SU-DHL-6 (cell line): ENCODE measurements around the gene GXYLT1.
A peak's percentile ranks its signal among the peaks of the same experiment; 100 is the strongest.

Experiments
- H2AFZ ChIP-seq: fragments of 200-600 bp; sonication (generic); 2 replicates; pipeline ENCODE4 v1.6.1; 2014; ENCODE audit warnings: low read depth, mild to moderate bottlenecking, moderate library complexity, mixed read lengths, antibody characterized with exemption, low read length; ENCODE audit not compliant: severe bottlenecking
- H3F3A ChIP-seq: fragments of 200-600 bp; shearing (Covaris generic); 2 replicates; pipeline ENCODE4 v1.6.0; 2016; ENCODE audit warnings: antibody characterized with exemption, mild to moderate bottlenecking; ENCODE audit not compliant: insufficient read depth
- H3K27ac ChIP-seq: fragments of 200-600 bp; sonication (generic); 2 replicates; pipeline ENCODE4 v1.5.1; 2016; ENCODE audit warnings: low read depth, mild to moderate bottlenecking, low read length, moderate library complexity, mixed read lengths
- H3K27me3 ChIP-seq: fragments of 200-600 bp; sonication (generic), shearing (Covaris generic); 2 replicates; pipeline ENCODE4 v1.6.0; 2014; ENCODE audit warnings: mild to moderate bottlenecking, low read length
- H3K36me3 ChIP-seq: fragments of 200-600 bp; sonication (generic); 2 replicates; pipeline ENCODE4 v1.6.1; 2014; ENCODE audit warnings: mild to moderate bottlenecking, low read length, mixed read lengths
- H3K4me2 ChIP-seq: fragments of 300-600, 200-600 bp; shearing (Covaris generic), sonication (generic); 2 replicates; pipeline ENCODE4 v1.6.0; 2014; ENCODE audit warnings: low read length, low read depth, mild to moderate bottlenecking; ENCODE audit not compliant: poor library complexity, severe bottlenecking
- H3K4me3 ChIP-seq: fragments of 200-600 bp; sonication (generic); 2 replicates; pipeline ENCODE4 v1.5.1; 2014; ENCODE audit warnings: antibody characterized with exemption, low read length, mild to moderate bottlenecking, mixed read lengths; ENCODE audit not compliant: insufficient read depth, poor library complexity, severe bottlenecking
- H3K79me2 ChIP-seq: fragments of 200-600 bp; sonication (generic); 2 replicates; pipeline ENCODE4 v1.6.1; 2014; ENCODE audit warnings: mild to moderate bottlenecking, low read length, moderate library complexity; ENCODE audit not compliant: insufficient read depth
- H3K9ac ChIP-seq: fragments of 200-600 bp; sonication (generic); 2 replicates; pipeline ENCODE4 v1.7.0; 2014; ENCODE audit warnings: mild to moderate bottlenecking, low read length
- H3K9me2 ChIP-seq: fragments of 200-600 bp; sonication (generic); replicated peaks from 2 replicates; pipeline ENCODE4 v1.6.1; 2014; ENCODE audit warnings: low read length; ENCODE audit not compliant: insufficient read depth
- H3K9me3 ChIP-seq: fragments of 200-600 bp; sonication (generic); 2 replicates; pipeline ENCODE4 v1.6.1; 2014; ENCODE audit warnings: low read length, mixed read lengths; ENCODE audit not compliant: insufficient read depth
- H4K20me1 ChIP-seq: fragments of 200-600 bp; sonication (generic); 2 replicates; pipeline ENCODE4 v1.6.1; 2014; ENCODE audit warnings: low read depth, mild to moderate bottlenecking, antibody characterized with exemption, low read length, moderate library complexity, mixed read lengths
- CTCF ChIP-seq: fragments of 200-600 bp; sonication (generic); IDR thresholded peaks from one replicate; pipeline ENCODE4 v1.5.1; 2017; ENCODE audit warnings: antibody characterized with exemption, mild to moderate bottlenecking, low read length, moderate library complexity; ENCODE audit not compliant: insufficient read depth, poor library complexity, severe bottlenecking
- EZH2phosphoT487 ChIP-seq: fragments of 200-600 bp; sonication (generic), shearing (Covaris generic); conservative IDR thresholded peaks from 2 replicates; pipeline ENCODE4 v1.6.1; 2018; ENCODE audit warnings: mild to moderate bottlenecking, antibody characterized with exemption, low read length, moderate library complexity, mixed read lengths

Gene GXYLT1

GRCh38 chr12:42145552-42146215, 1.0 kb upstream of the GXYLT1 start:
- Histone ChIP-seq H3K79me2 (peaks cover 34% of the 10 kb centered on the region), H3K9me2 (no peaks in the 10 kb centered on the region), H4K20me1 (peaks cover 18% of the 10 kb centered on the region), H3K9ac (peak overlapping the region; percentile 69; the same call in 1 of the 2 replicates), H3K36me3 (no peaks in the 10 kb centered on the region), H3K27me3 (no peaks in the 10 kb centered on the region), H3F3A (peaks cover 19% of the 10 kb centered on the region), H3K4me2 (peak overlapping the region; percentile 81), H3K9me3 (no peaks in the 10 kb centered on the region), H3K4me3 (no peak overlapping the region), H2AFZ (peak overlapping the region; percentile 92), H3K27ac (no peak overlapping the region)
- no peak for TF ChIP-seq EZH2phosphoT487
- no peak for TF ChIP-seq CTCF

GRCh38 chr12:42145197-42145549, 499 bp upstream of the GXYLT1 start:
- Histone ChIP-seq H3K4me2 (peak overlapping the region; percentile 81), H3K9me2 (no peaks in the 10 kb centered on the region), H4K20me1 (peaks cover 23% of the 10 kb centered on the region), H2AFZ (peak overlapping the region; percentile 92), H3K4me3 (peak overlapping the region; percentile 87), H3K36me3 (no peaks in the 10 kb centered on the region), H3K27ac (peak overlapping the region; percentile 34), H3K27me3 (no peaks in the 10 kb centered on the region), H3K9ac (peak overlapping the region; percentile 69), H3K79me2 (peaks cover 39% of the 10 kb centered on the region), H3F3A (peaks cover 19% of the 10 kb centered on the region), H3K9me3 (no peaks in the 10 kb centered on the region)
- TF ChIP-seq EZH2phosphoT487: no peak

- no peaks in the 10 kb centered on the region for H3K9me3 ChIP-seq
- H3K4me3 ChIP-seq: peak overlapping the region; percentile 87
- no peak overlapping the region; the same call in 1 of the 2 replicates for H3K27ac ChIP-seq
- H3K4me2 ChIP-seq: peak overlapping the region; percentile 81
- H3K9me2 ChIP-seq: no peaks in the 10 kb centered on the region
- H3K79me2 ChIP-seq: peaks cover 48% of the 10 kb centered on the region
- H3K9ac ChIP-seq: peak overlapping the region; percentile 69
- H2AFZ ChIP-seq: peak overlapping the region; percentile 92
- H3F3A ChIP-seq: peaks cover 19% of the 10 kb centered on the region
- H3K36me3 ChIP-seq: no peaks in the 10 kb centered on the region
- peaks cover 24% of the 10 kb centered on the region for H4K20me1 ChIP-seq
- H3K27me3 ChIP-seq: no peaks in the 10 kb centered on the region
- no peak for TF ChIP-seq EZH2phosphoT487
- no peak for TF ChIP-seq CTCF
Observed at GRCh38 chr12:42144158-42144407, 591 bp downstream of the GXYLT1 start.

GRCh38 chr12:42143452-42144157, 1.1 kb downstream of the GXYLT1 start:
- no peak for TF ChIP-seq EZH2phosphoT487
- TF ChIP-seq CTCF: no peak
- H3K79me2 ChIP-seq: peaks cover 53% of the 10 kb centered on the region
- no peak overlapping the region for H3K27ac ChIP-seq
- peak overlapping the region; percentile 92 for H2AFZ ChIP-seq
- no peaks in the 10 kb centered on the region for H3K9me2 ChIP-seq
- peak overlapping the region; percentile 87 for H3K4me3 ChIP-seq
- H4K20me1 ChIP-seq: peaks cover 24% of the 10 kb centered on the region
- H3F3A ChIP-seq: peaks cover 19% of the 10 kb centered on the region
- no peaks in the 10 kb centered on the region for H3K36me3 ChIP-seq
- no peaks in the 10 kb centered on the region for H3K27me3 ChIP-seq
- peak overlapping the region; percentile 69 for H3K9ac ChIP-seq
- peak overlapping the region; percentile 81 for H3K4me2 ChIP-seq
- no peaks in the 10 kb centered on the region for H3K9me3 ChIP-seq
